AG09319 (cell line): ENCODE data around the gene ACP5.
A peak's percentile ranks its signal among the peaks of the same experiment; 100 is the strongest.

Experiments used
- DNase-seq: peaks from one replicate; pipeline ENCODE4 v3.0.0-alpha.2; 2010; ENCODE audit warnings: low read depth; ENCODE audit errors: extremely low read depth
- TF ChIP-seq, protein P1 (sequence below): IDR thresholded peaks from 2 replicates; pipeline ENCODE4 v1.5.1; 2011; ENCODE audit warnings: low read depth, mild to moderate bottlenecking, inconsistent platforms, low read length, moderate library complexity

ACP5 gene

DNA sequence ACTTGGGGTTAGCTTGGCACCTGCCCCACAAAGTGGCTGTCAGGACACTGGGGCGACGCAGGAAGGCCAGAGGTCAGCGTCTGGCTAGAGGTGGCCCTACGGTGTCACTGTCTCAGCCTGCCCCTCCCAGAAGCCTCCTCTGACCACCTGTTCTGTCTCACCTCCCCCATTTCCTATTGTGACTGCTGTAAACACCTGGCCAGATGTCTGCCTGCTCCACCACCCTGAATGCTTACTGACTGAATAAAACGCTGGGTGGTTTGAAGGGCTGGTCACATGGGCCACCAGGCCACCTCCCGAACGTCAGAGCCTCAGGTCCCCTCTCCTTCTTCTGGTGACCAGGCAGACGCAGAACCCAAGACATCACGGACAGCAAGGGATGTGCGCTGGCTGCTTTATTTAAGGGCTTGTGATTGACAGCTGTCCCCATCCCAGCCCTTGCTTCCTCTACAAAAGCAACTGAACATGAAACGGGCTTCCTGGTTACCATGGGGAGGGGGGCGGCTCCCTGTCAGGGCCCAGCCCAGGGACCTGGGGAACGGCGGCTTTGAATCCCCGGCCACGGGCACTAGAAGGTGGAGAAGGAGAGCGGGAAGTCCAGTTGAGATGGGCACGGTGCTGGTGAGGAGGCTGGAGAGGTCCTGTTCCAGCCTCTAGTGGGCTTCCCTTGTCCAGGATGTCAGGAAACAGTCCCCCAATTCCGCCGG lies 24.6 kb downstream of the ACP5 start:
- no peak for DNase-seq
- TF ChIP-seq, protein P1, sequence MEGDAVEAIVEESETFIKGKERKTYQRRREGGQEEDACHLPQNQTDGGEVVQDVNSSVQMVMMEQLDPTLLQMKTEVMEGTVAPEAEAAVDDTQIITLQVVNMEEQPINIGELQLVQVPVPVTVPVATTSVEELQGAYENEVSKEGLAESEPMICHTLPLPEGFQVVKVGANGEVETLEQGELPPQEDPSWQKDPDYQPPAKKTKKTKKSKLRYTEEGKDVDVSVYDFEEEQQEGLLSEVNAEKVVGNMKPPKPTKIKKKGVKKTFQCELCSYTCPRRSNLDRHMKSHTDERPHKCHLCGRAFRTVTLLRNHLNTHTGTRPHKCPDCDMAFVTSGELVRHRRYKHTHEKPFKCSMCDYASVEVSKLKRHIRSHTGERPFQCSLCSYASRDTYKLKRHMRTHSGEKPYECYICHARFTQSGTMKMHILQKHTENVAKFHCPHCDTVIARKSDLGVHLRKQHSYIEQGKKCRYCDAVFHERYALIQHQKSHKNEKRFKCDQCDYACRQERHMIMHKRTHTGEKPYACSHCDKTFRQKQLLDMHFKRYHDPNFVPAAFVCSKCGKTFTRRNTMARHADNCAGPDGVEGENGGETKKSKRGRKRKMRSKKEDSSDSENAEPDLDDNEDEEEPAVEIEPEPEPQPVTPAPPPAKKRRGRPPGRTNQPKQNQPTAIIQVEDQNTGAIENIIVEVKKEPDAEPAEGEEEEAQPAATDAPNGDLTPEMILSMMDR = no peak

DNA sequence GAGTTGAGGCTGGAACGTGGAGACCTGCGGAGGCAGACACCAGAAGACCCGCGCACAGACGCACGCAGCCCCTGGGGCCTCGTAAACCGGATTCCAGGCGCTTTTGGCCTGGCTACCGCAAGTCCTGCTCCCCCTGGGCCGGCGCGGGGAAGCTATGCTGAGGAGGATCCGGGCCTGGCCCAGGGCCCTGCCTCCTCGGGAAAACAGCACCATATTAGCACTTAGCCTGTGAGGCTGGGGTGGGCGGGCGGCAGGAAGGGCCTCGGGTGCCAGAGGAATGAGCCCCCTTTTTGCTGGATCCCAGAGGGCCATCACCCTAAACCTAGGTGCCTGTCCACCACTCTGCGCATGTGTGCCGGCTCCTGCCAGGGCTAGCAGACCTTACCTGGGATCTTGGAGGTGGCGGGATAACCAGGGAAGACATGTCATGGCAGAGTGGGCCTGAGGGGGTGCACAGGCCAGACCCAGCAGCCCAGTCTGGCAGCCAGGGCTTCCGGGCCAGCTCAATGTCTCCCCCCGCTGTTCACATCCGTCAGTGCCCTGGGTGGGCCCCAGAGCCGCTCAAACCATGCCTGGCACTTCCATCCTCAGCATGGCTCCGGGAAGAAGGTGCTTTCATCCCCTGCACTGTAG lies 25.7 kb downstream of the ACP5 start:
- DNase-seq = no peak
- TF ChIP-seq, protein P1 = peak; percentile 24

DNA sequence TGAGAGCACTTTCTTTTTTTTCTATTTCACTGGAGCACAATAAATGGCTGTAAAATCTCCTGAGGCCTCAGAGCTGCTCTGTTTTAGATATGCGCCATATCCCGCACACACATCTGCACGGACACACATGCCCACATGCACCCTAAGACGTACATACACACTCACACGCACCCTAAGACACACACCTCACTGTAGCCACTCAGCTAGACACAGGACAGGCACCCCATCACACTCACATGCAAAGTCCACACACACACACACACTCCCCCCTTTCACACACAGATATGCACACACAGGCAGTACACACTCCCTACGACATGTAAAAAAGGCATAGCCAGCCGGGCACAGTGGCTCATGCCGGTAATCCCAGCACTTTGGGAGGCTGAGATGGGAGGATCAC lies 27.2 kb downstream of the ACP5 start:
- TF ChIP-seq, protein P1 = no peak
- DNase-seq = no peak

DNA sequence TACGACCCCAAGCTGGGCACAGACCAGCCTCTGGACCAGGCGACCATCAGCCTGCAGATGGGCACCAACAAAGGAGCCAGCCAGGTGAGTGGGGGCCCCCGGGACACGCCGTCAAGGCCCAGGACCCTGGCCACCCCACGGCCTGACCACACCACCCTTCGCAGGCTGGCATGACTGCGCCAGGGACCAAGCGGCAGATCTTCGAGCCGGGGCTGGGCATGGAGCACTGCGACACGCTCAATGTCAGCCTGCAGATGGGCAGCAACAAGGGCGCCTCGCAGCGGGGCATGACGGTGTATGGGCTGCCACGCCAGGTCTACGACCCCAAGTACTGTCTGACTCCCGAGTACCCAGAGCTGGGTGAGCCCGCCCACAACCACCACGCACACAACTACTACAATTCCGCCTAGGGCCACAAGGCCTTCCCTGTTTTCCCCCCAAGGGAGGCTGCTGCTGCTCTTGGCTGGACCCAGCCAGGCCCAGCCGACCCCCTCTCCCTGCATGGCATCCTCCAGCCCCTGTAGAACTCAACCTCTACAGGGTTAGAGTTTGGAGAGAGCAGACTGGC lies 28.0 kb downstream of the ACP5 start:
- no peak for DNase-seq
- TF ChIP-seq, protein P1 = no peak

DNA sequence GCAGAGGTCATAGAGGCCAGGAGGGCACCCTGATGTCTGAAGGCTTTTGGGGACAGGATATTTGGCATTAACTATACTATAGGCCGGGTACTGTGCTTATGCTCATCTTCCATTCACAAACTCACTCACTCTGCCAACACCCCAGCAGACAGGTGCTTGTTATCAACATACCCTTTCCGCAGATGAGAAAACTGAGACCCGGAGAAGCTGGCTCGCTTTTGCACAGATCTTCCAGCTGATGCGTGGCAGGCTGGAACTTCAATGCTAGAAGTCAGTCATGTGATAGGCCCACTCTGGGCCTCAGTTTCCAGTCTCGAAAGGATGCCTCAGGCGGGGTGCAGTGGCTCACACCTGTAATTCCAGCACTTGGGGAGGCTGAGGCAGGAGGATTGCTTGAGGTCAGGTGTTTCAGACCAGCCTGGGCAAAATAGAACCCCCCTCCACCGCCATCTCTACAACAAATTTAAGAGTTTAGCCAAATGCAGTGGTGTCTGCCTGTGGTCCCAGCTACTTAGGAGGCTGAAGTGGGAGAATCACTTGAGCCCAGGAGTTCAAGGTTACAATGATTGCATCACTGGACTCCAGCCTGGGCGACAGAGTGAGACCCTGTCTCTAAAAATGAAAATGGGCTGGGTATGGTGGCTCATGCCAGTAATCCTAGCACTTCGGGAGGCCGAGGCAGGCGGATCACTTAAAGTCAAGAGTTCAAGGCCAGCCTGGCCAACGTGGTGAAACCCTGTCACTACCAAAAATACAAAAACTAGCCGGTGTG lies 29.3 kb downstream of the ACP5 start:
- TF ChIP-seq, protein P1 = no peak
- no peak for DNase-seq

DNA sequence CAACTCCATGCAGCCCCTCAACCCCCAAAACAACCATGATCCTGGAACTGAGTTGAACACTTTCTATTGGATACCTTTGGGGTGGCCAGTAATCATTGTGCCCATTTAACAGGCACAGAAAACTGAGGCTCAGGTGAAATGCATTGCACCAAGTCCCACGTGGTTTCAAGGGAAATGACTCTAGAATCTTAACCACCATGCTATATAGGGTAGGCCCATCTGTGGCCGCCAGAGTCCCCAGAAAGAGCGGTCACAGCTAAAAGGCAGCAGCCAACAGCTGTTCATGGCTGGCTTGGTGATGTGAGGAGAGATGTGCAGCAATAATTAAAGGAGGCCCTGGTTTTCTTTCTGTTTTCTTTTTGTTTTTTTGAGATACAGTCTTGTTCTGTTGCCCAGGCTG lies 36.2 kb downstream of the ACP5 start:
- TF ChIP-seq, protein P1 = no peak

More for the DNA sequence above, 36.2 kb downstream of the ACP5 start:
- no peak for DNase-seq
